ENCODE results near the gene CSF1.
"Not testable (repeated sequence)": the region's sequence is repeated elsewhere in the genome, so short reads cannot be mapped to it uniquely, and the experiment has no call there.

CSF1 gene

DNA sequence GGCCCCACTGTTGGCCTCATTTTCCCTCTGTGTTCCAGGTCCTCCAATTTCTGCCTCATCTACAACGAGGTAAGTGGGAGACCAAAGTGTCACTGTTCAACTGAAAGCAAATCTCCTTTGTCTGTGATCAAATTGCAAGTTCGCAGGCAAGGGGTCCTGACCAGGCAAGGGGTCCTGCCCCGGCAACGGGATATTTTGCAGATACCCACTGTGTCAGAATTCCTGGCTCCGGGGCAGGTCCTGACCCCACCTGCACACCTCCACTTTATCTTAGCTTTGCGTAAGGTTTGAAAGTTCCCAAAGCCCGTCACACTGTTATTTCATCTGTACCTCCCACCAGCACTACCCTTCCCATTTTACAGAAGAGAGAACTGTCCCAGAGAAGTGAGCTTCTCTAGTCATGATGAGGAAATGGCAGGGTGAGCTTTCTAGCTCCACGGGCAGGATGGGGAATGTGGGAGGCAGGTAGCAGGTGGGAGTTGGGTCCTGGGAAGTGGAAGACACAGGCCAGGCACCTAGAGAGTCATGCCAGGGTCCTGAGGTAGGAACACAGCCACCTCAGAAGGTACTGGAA lies 32.0 kb upstream of the CSF1 start:
- DNase-seq (ENCODE audit: low spot score) = peak; percentile 59
- no peak for TF ChIP-seq CTCF (IDR thresholded peaks at IDR 0.05)
- peak overlapping the region in 1 of 2 donors; percentile 13 for H3K27ac ChIP-seq
- no peak overlapping the region for H3K4me3 ChIP-seq

DNA sequence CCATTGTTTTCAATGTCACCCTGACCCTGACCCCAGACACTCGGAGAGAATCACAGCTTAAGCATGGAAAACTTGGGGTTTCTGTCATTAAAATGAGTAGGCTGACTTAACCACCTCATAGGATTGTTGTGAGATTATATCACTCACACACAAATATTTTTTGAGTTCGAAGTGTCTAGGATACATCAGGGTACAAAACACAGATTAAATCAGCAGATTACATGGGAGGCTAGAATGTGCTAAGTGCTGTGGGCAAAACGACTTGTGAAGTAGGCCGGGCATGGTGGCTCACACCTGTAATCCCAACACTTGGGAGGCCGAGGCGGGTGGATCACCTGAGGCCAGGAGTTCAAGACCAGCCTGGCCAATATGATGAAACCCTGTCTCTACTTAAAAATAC lies 31.3 kb upstream of the CSF1 start:
- DNase-seq (ENCODE audit: low spot score); H3K4me3 ChIP-seq: not testable (repeated sequence)
- H3K27ac ChIP-seq = peak overlapping the region in 1 of 2 donors; percentile 13

- H3K4me3 ChIP-seq = no peak overlapping the region
- H3K27ac ChIP-seq = peak overlapping the region in 1 of 2 donors; percentile 33
- DNase-seq (ENCODE audit: low spot score) = peak; percentile 53
- no peak for TF ChIP-seq CTCF (IDR thresholded peaks at IDR 0.05)
These were observed 30.6 kb upstream of the CSF1 start for GRCh38 chr1:109879881-109880525.

DNA sequence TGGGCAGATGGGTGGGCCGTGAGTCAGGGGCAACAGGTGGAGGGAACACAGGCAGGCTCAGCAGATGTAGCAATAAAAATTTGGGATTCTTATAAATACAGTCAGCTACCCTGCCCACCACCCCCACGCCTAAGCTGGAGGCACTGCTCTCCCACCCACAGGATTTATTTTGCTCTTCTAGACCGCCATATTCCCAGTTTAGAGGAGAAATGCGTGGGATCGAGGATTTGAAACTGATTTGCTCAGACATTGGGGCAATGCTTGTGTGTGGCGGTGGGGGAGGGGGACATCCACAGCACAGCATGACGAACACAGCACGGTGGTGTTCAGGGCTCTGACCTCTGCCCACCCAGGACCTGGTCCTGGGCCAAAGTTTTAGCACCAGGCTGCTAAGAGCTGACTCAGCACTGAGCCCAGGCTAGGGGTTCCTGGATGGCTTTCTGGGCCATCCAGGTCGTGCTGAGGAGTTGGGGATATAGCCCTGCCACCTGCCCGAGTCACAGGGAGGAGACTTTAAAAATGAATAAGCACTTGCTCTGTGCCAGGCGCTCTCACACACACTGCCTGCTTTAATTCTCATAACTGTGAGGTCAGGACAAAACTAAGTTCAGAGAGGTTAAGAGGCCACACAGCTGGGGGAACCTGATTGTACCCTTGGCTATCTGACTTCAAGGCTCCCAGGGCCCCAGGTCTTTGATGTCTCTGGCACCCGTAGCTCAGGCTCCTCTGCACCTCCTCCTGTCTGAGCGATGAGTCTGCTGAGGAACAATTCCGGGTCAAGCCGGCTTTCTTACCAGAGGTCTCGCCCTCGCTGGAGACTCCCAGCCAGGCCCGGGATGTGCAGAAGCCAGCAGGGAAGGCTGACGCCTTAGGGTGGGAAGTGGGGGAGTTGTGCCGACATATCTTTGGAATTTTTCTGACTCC lies 29.4 kb upstream of the CSF1 start:
- Histone ChIP-seq H3K27ac (peak overlapping the region in 1 of 2 donors; percentile 86), H3K4me3 (no peak overlapping the region)
- DNase-seq (ENCODE audit: low spot score) = peak; percentile 69
- no peak for TF ChIP-seq CTCF (IDR thresholded peaks at IDR 0.05)

DNA sequence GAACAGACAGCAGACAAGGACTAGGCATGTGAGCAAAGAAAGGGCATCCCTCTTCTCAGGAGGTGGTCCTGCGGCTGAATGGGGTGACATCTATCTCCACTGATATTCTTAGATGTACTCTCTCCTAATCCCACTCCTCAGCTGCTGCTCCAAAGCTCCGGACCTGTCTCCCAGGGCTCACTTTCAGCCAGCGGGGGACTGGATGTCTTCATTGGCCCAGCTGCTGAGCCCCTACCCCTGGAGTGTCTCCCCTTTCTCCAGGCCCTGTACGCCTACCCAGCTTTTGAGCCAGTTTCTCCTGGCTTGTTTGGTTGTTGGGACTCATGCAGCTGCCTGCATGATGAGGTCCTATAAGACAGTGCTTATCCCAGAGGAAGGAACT lies 28.8 kb upstream of the CSF1 start:
- peak overlapping the region in 1 of 2 donors; percentile 86 for H3K27ac ChIP-seq
- TF ChIP-seq CTCF (IDR thresholded peaks at IDR 0.05) = no peak
- H3K4me3 ChIP-seq = no peak overlapping the region
- peak; percentile 47 for DNase-seq (ENCODE audit: low spot score)

DNA sequence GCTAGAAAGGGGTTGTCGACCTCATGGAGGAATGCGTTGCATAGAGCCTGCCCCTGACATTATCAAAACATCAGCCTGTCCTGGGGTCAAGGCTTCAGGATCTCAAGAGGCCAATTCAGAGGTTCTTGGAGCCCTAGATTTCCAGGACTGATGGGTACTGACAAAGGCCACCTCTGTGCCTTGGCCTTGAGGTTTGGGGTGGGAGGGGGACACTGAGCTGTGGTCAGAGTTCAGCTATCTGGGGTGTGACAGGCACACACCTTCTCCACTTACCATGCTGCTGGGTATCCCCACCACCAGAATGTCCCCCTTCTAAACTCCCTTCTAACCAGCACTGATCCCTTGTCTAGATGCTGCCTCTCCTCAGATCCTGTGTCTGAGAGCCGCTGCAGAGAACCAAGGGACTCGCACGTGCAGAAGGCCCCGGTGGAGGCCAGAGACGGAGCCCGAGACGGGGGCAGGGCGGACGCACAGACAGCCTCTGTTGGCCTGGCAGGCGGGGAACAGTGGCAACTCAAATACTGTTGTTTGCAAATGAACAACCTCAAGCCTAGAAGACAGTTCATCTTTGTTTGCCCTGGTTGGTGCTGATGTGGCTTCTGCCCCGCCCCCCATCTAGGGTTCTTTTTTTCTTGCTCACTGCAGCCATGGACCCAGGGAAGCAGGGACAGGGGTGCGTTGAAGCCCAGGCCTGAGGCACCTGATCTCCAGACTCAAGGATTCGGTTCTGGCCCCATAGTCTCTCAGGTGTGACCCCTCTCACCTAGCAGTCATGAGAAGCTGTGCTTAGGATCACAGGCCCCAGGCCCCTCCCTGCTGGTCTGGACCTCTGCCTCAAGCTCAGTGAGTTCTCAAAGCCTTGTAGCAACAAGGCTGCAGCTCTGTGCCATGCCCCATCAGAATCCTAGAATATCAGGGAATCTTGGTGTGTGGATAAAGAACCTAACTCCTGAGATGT lies 28.1 kb upstream of the CSF1 start:
- H3K27ac ChIP-seq = peak overlapping the region; percentile 64 to 86
- no peak overlapping the region for H3K4me3 ChIP-seq
- no peak for TF ChIP-seq CTCF (IDR thresholded peaks at IDR 0.05)
- DNase-seq (ENCODE audit: low spot score) = peak; percentile 58
